ENCODE data around the gene ARHGEF10L. TPM values are rescaled to one million over a fixed set of nuclear protein-coding genes. Genes with fewer than 3 reads are reported as not detected.

Gene ARHGEF10L
- total and polyA plus RNA-seq, 4 experiments from 2014 or later, result 0.47 to 0.78 TPM; not detected in 2

GRCh38 chr1:17709981-17710380 is 170.5 kb downstream of the ARHGEF10L start:
- H3K27me3 ChIP-seq (ENCODE audit: insufficient read depth, low read length), result no peaks in the 10 kb centered on the region
- DNase-seq, result no peak
- Mint-ChIP-seq H3K27ac (no peak overlapping the region), H3K9me3 (peaks cover 0 to 8% (median 3%) of the 10 kb centered on the region in 8 donors), H3K27me3 (peaks cover 5 to 7% of the 10 kb centered on the region in 2 donors), H3K4me3 (no peak overlapping the region), H3K36me3 (no peaks in the 10 kb centered on the region), H3K4me1 (no peaks in the 10 kb centered on the region)
- H3K4me3 ChIP-seq (ENCODE audit: low read length in 2 of 2), result no peak overlapping the region
- no peaks in the 10 kb centered on the region for H3K4me1 ChIP-seq (ENCODE audit: insufficient read depth, low read length)
- H3K9me3 ChIP-seq (ENCODE audit: control insufficient read depth in 1 of 2, low read length in 2 of 2), result no peaks in the 10 kb centered on the region
- no peak overlapping the region for H3K27ac ChIP-seq (ENCODE audit: low read depth, low read length)
- no peaks in the 10 kb centered on the region for H3K36me3 ChIP-seq (ENCODE audit: insufficient read depth, low read length)
- CTCF ChIA-PET (ENCODE audit: partially characterized antibody), result no interaction called here
- POLR2A ChIA-PET (ENCODE audit: partially characterized antibody), result no interaction called here
- intact Hi-C loops (cut with micrococcal nuclease), result no loop called here

DNA sequence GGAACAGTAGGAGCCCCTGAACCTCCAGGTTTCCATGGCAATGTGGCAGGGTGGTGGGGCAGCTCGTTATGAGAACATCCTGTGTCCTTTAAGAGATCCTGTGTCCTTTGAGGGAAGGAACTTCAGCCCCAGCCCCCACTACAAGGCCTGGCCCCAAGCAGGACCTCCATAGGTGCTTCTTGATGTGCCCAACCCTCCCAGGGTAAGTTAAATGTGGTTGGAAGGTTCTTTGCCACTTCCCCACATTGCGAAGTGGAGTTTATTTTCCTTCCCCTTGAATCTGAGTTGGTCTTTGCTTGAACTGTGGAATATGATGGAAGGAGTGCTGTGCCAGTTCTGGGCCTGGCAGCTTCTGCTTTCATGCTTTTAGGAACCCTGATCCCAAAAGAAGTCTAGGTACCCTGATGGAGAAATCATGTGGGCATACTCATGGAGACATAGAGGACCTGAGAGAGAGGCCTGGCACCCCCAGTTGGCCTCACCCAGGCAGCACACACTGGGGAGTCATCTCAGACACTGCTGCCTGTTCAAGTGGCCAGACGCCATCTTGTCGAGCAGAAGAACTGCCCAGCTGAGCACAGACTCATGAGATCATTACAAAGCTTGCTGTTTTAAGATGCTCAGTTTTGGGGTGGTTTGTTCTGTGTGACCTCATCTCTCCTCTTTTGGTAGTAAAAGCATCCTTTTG is 171.5 kb downstream of the ARHGEF10L start:
- no peaks in the 10 kb centered on the region for H3K4me1 Mint-ChIP-seq
- ChIA-PET CTCF (ENCODE audit: partially characterized antibody) (no interaction called here), POLR2A (ENCODE audit: partially characterized antibody) (no interaction called here)
- no peaks in the 10 kb centered on the region for H3K27me3 ChIP-seq (ENCODE audit: insufficient read depth, low read length)
- intact Hi-C loops (cut with micrococcal nuclease), result no loop called here
- H3K9me3 ChIP-seq (ENCODE audit: control insufficient read depth in 1 of 2, low read length in 2 of 2), result no peaks in the 10 kb centered on the region
- H3K9me3 Mint-ChIP-seq, result peaks cover 0 to 8% (median 3%) of the 10 kb centered on the region in 8 donors
- no peak overlapping the region for H3K27ac ChIP-seq (ENCODE audit: low read depth, low read length)
- H3K4me3 Mint-ChIP-seq, result no peak overlapping the region
- no peaks in the 10 kb centered on the region for H3K36me3 ChIP-seq (ENCODE audit: insufficient read depth, low read length)
- no peak overlapping the region for H3K4me3 ChIP-seq (ENCODE audit: low read length in 2 of 2)
- DNase-seq, result no peak
- no peaks in the 10 kb centered on the region for H3K4me1 ChIP-seq (ENCODE audit: insufficient read depth, low read length)
- H3K36me3 Mint-ChIP-seq, result no peaks in the 10 kb centered on the region
- no peak overlapping the region for H3K27ac Mint-ChIP-seq
- peaks cover 5 to 9% of the 10 kb centered on the region in 2 donors for H3K27me3 Mint-ChIP-seq

- ChIA-PET POLR2A (ENCODE audit: partially characterized antibody) (no interaction called here), CTCF (ENCODE audit: partially characterized antibody) (no interaction called here)
- Histone ChIP-seq H3K9me3 (ENCODE audit: control insufficient read depth in 1 of 2, low read length in 2 of 2) (no peaks in the 10 kb centered on the region), H3K27me3 (ENCODE audit: insufficient read depth, low read length) (no peaks in the 10 kb centered on the region), H3K4me3 (ENCODE audit: low read length in 2 of 2) (no peak overlapping the region), H3K36me3 (ENCODE audit: insufficient read depth, low read length) (no peaks in the 10 kb centered on the region), H3K4me1 (ENCODE audit: insufficient read depth, low read length) (no peaks in the 10 kb centered on the region), H3K27ac (ENCODE audit: low read depth, low read length) (no peak overlapping the region)
- peaks cover 0 to 8% (median 3%) of the 10 kb centered on the region in 8 donors for H3K9me3 Mint-ChIP-seq
- H3K36me3 Mint-ChIP-seq, result no peaks in the 10 kb centered on the region
- intact Hi-C loops (cut with micrococcal nuclease), result no loop called here
- no peak overlapping the region for H3K4me3 Mint-ChIP-seq
- H3K27me3 Mint-ChIP-seq, result peaks cover 5 to 8% of the 10 kb centered on the region in 2 donors
- no peaks in the 10 kb centered on the region for H3K4me1 Mint-ChIP-seq
- H3K27ac Mint-ChIP-seq, result peak overlapping the region in 1 of 7 donors; percentile 8
- no peak for DNase-seq
These were observed 172.0 kb downstream of the ARHGEF10L start for GRCh38 chr1:17711577-17711910.

- H3K27ac Mint-ChIP-seq, result no peak overlapping the region
- peak overlapping the region in 1 of 8 donors; percentile 26 for H3K4me3 Mint-ChIP-seq
- Histone ChIP-seq H3K27me3 (ENCODE audit: insufficient read depth, low read length) (no peaks in the 10 kb centered on the region), H3K27ac (ENCODE audit: low read depth, low read length) (no peak overlapping the region), H3K4me3 (ENCODE audit: low read length in 2 of 2) (no peak overlapping the region), H3K9me3 (ENCODE audit: control insufficient read depth in 1 of 2, low read length in 2 of 2) (no peaks in the 10 kb centered on the region), H3K36me3 (ENCODE audit: insufficient read depth, low read length) (no peaks in the 10 kb centered on the region), H3K4me1 (ENCODE audit: insufficient read depth, low read length) (no peaks in the 10 kb centered on the region)
- intact Hi-C loops (cut with micrococcal nuclease), result no loop called here
- ChIA-PET CTCF (ENCODE audit: partially characterized antibody) (no interaction called here), POLR2A (ENCODE audit: partially characterized antibody) (no interaction called here)
- H3K4me1 Mint-ChIP-seq, result no peaks in the 10 kb centered on the region
- H3K27me3 Mint-ChIP-seq, result peaks cover 5 to 8% of the 10 kb centered on the region in 2 donors
- H3K9me3 Mint-ChIP-seq, result peaks cover 0 to 8% (median 3%) of the 10 kb centered on the region in 8 donors
- DNase-seq, result no peak
- H3K36me3 Mint-ChIP-seq, result no peaks in the 10 kb centered on the region
These were observed 172.4 kb downstream of the ARHGEF10L start for GRCh38 chr1:17711941-17712340.

DNA sequence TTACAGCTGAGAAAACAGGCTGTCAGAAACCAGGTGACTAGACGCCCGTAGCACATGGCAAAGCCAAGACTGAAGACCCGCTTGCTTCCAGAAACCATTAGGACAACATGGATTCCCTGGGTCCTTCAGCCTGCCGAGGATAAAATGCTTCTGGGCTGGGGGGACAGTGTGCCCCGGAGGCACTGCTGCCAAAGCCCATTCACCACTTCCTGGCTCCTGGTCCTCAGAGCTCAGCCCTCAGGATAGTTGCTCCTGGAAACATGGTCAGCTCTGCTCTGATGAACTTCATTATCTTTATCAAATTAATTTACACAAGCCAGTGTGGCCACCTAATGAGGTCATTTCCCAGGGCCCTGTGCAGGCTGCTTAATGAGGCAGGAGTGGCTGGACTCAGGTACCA is 174.5 kb downstream of the ARHGEF10L start:
- no peak overlapping the region for H3K4me3 Mint-ChIP-seq
- H3K36me3 Mint-ChIP-seq, result no peaks in the 10 kb centered on the region
- no peak overlapping the region for H3K27ac Mint-ChIP-seq
- no peaks in the 10 kb centered on the region for H3K4me1 Mint-ChIP-seq
- no peak overlapping the region for H3K27ac ChIP-seq (ENCODE audit: low read depth, low read length)
- no peaks in the 10 kb centered on the region for H3K4me1 ChIP-seq (ENCODE audit: insufficient read depth, low read length)
- peaks cover 0 to 8% (median 3%) of the 10 kb centered on the region in 8 donors for H3K9me3 Mint-ChIP-seq
- no peak overlapping the region for H3K4me3 ChIP-seq (ENCODE audit: low read length in 2 of 2)
- no peaks in the 10 kb centered on the region for H3K36me3 ChIP-seq (ENCODE audit: insufficient read depth, low read length)
- H3K27me3 Mint-ChIP-seq, result peaks cover 8 to 10% of the 10 kb centered on the region in 2 donors
- H3K27me3 ChIP-seq (ENCODE audit: insufficient read depth, low read length), result no peaks in the 10 kb centered on the region
- ChIA-PET POLR2A (ENCODE audit: partially characterized antibody) (no interaction called here), CTCF (ENCODE audit: partially characterized antibody) (no interaction called here)
- H3K9me3 ChIP-seq (ENCODE audit: control insufficient read depth in 1 of 2, low read length in 2 of 2), result no peaks in the 10 kb centered on the region
- intact Hi-C loops (cut with micrococcal nuclease), result no loop called here
- no peak for DNase-seq

DNA sequence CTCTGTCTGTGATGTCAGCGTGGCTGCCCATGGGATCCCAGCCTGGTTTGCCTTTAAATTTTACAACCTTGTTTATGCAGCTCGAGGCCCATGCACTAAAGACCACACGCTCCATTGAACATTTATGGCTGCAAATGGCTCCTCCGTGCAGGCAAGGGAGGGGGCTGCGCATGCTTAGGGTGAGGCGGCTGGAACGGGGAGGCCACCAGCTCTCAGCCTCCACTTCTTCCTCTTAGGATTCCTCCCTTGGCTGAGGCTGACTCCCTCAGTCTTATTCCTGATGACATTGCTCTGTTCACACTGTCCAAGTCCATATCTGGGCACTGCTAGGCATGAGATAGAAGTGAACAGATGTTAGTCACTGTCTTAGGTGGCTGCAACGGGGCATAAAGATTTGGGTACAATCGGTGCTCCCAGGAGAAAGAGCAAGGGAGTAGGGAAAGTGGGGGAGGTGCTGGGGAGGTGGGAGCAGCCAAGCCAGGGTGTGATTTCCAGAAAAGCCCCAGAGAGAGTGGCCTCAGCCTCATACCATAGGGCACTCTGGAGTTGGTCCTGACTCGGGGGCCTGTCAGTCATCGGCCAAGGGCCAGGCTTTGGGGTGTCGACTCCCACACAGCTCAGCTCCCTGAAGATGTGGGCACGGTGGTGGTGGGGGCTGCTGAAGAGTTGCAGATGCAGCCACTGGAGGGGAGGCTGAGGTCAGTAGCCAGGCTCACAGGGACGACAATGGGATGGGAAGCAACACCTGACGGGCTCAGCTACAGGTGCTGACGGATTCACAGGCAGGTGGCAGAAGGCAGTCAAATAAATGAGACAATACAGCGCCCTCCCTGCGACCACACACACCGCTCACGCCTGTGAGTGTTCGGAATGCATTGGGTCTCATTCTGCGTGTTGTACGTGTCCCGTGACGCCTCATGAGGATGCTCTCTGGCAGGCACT is 178.4 kb downstream of the ARHGEF10L start:
- intact Hi-C loops (cut with micrococcal nuclease), result no loop called here
- Histone ChIP-seq H3K36me3 (ENCODE audit: insufficient read depth, low read length) (no peaks in the 10 kb centered on the region), H3K27me3 (ENCODE audit: insufficient read depth, low read length) (no peaks in the 10 kb centered on the region), H3K4me1 (ENCODE audit: insufficient read depth, low read length) (no peaks in the 10 kb centered on the region), H3K9me3 (ENCODE audit: control insufficient read depth in 1 of 2, low read length in 2 of 2) (no peaks in the 10 kb centered on the region), H3K4me3 (ENCODE audit: low read length in 2 of 2) (no peak overlapping the region), H3K27ac (ENCODE audit: low read depth, low read length) (no peak overlapping the region)
- no peak for DNase-seq
- Mint-ChIP-seq H3K27ac (no peak overlapping the region), H3K9me3 (no peaks in the 10 kb centered on the region), H3K4me1 (no peaks in the 10 kb centered on the region), H3K4me3 (no peak overlapping the region), H3K27me3 (peaks cover 6 to 10% of the 10 kb centered on the region in 2 donors), H3K36me3 (no peaks in the 10 kb centered on the region)
- POLR2A ChIA-PET (ENCODE audit: partially characterized antibody), result no interaction called here
- CTCF ChIA-PET (ENCODE audit: partially characterized antibody), result no interaction called here

- DNase-seq, result no peak
- Mint-ChIP-seq H3K36me3 (no peaks in the 10 kb centered on the region), H3K4me3 (no peak overlapping the region), H3K4me1 (no peaks in the 10 kb centered on the region), H3K27me3 (peaks cover 8 to 9% of the 10 kb centered on the region in 2 donors), H3K27ac (no peak overlapping the region), H3K9me3 (no peaks in the 10 kb centered on the region)
- ChIA-PET CTCF (ENCODE audit: partially characterized antibody) (no interaction called here), POLR2A (ENCODE audit: partially characterized antibody) (no interaction called here)
- H3K27ac ChIP-seq (ENCODE audit: low read depth, low read length), result no peak overlapping the region
- H3K4me1 ChIP-seq (ENCODE audit: insufficient read depth, low read length), result no peaks in the 10 kb centered on the region
- intact Hi-C loops (cut with micrococcal nuclease), result no loop called here
- H3K4me3 ChIP-seq (ENCODE audit: low read length in 2 of 2), result no peak overlapping the region
- no peaks in the 10 kb centered on the region for H3K36me3 ChIP-seq (ENCODE audit: insufficient read depth, low read length)
- H3K9me3 ChIP-seq (ENCODE audit: control insufficient read depth in 1 of 2, low read length in 2 of 2), result no peaks in the 10 kb centered on the region
- no peaks in the 10 kb centered on the region for H3K27me3 ChIP-seq (ENCODE audit: insufficient read depth, low read length)
These were observed 180.4 kb downstream of the ARHGEF10L start for GRCh38 chr1:17719874-17720273.

Measured in CD4-positive, alpha-beta memory T cell (primary cell).